ENCODE results near the gene DUOXA1.

DUOXA1 gene

DNA sequence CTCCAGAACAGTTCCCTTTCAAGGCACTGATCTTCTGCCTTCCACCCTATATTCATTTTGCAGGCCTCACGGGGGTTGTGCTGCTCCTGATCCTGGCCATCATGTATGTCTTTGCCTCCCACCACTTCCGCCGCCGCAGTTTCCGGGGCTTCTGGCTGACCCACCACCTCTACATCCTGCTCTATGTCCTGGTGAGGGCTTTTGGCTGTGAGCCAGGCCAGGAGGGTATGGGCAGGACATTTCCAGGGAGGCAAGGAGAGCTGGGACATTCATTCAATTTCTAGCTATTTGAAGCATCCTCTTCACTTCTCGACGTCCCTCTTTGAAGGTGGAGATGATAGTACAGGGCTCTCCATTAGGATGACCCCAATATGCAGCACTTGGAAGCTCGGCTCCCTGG, 26.1 kb upstream of the DUOXA1 start (continued):
- TF ChIP-seq, protein P1, sequence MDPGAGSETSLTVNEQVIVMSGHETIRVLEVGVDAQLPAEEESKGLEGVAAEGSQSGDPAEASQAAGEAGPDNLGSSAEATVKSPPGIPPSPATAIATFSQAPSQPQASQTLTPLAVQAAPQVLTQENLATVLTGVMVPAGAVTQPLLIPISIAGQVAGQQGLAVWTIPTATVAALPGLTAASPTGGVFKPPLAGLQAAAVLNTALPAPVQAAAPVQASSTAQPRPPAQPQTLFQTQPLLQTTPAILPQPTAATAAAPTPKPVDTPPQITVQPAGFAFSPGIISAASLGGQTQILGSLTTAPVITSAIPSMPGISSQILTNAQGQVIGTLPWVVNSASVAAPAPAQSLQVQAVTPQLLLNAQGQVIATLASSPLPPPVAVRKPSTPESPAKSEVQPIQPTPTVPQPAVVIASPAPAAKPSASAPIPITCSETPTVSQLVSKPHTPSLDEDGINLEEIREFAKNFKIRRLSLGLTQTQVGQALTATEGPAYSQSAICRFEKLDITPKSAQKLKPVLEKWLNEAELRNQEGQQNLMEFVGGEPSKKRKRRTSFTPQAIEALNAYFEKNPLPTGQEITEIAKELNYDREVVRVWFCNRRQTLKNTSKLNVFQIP (CRISPR knock-in tag; IDR thresholded peaks at IDR 0.05; ENCODE audit: borderline replicate concordance, low read depth) = no peak
- no peak for TF ChIP-seq SNAI2 (CRISPR knock-in tag; IDR thresholded peaks at IDR 0.05)
- no peak for TF ChIP-seq TCF4 (CRISPR knock-in tag; IDR thresholded peaks at IDR 0.05; ENCODE audit: borderline replicate concordance)
- no peak for TF ChIP-seq PPARA (CRISPR knock-in tag; IDR thresholded peaks at IDR 0.05; ENCODE audit: borderline replicate concordance)
- no peak for TF ChIP-seq CSRNP3 (CRISPR knock-in tag; IDR thresholded peaks at IDR 0.05)

DNA sequence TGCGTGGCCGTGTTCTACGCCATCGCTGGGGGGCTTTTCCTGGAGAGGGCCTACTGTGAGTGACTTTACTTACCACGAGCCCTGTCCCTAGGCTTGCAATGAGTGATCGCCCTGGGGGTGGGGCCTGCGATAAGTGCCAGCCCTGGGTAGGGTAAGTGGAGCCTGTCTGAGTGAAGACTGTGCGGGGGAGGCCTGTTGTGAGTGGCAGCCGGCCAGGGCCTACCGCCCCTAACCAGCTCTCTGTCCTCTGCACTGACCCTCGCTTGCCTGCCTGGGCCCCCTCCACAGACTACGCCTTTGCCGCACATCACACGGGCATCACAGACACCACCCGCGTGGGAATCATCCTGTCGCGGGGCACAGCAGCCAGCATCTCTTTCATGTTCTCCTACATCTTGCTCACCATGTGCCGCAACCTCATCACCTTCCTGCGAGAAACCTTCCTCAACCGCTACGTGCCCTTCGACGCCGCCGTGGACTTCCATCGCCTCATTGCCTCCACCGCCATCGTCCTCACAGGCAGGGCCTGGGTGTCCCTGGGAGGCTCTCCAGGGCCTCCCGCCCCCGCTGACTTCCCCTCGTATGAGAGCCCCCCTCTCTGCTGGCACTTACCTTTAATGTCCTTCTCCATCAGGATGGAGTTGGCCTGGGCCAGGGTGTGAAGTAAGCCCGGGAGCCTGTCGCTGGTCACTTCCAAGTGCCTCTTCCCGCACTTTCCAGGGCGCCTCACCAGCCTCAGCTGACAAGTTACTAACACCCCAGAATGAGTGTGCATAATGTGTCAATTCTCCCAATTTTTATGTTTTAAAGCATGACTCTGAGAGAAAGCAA, 22.5 kb upstream of the DUOXA1 start:
- ATAC-seq = no peak
- TF ChIP-seq RARB (CRISPR knock-in tag; IDR thresholded peaks at IDR 0.05) = no peak
- no peak for TF ChIP-seq CSDC2 (CRISPR knock-in tag; IDR thresholded peaks at IDR 0.05)
- no peak for TF ChIP-seq ZC3H10 (CRISPR knock-in tag; IDR thresholded peaks at IDR 0.05)
- no peak for TF ChIP-seq TOX (CRISPR knock-in tag; IDR thresholded peaks at IDR 0.05; ENCODE audit: borderline replicate concordance)
- TF ChIP-seq ISL1 (CRISPR knock-in tag; IDR thresholded peaks at IDR 0.05) = no peak
- TF ChIP-seq ZFP3 (CRISPR knock-in tag; IDR thresholded peaks at IDR 0.05) = no peak
- TF ChIP-seq TCF4 (CRISPR knock-in tag; IDR thresholded peaks at IDR 0.05; ENCODE audit: borderline replicate concordance) = no peak
- no peak for TF ChIP-seq ARNTL (CRISPR knock-in tag; IDR thresholded peaks at IDR 0.05; ENCODE audit: borderline replicate concordance, low read depth)
- no peak for TF ChIP-seq GLIS3 (CRISPR knock-in tag; IDR thresholded peaks at IDR 0.05)
- TF ChIP-seq ZNF70 (CRISPR knock-in tag; IDR thresholded peaks at IDR 0.05) = no peak
- TF ChIP-seq, protein P1 (CRISPR knock-in tag; IDR thresholded peaks at IDR 0.05; ENCODE audit: borderline replicate concordance, low read depth) = no peak
- TF ChIP-seq OSR1 (CRISPR knock-in tag; IDR thresholded peaks at IDR 0.05) = no peak
- TF ChIP-seq CSRNP3 (CRISPR knock-in tag; IDR thresholded peaks at IDR 0.05) = no peak
- TF ChIP-seq BACH2 (CRISPR knock-in tag; IDR thresholded peaks at IDR 0.05; ENCODE audit: borderline replicate concordance) = no peak
- no peak for TF ChIP-seq ZNF565 (CRISPR knock-in tag; conservative IDR thresholded peaks at IDR 0.05; ENCODE audit: low read depth)
- TF ChIP-seq ESRRG (CRISPR knock-in tag; IDR thresholded peaks at IDR 0.05) = no peak

GRCh38 chr15:45150997-45151396, 21.3 kb upstream of the DUOXA1 start:
- TF ChIP-seq ZNF565 (CRISPR knock-in tag; conservative IDR thresholded peaks at IDR 0.05; ENCODE audit: low read depth) (no peak), ARNTL (CRISPR knock-in tag; IDR thresholded peaks at IDR 0.05; ENCODE audit: borderline replicate concordance, low read depth) (no peak), OSR1 (CRISPR knock-in tag; IDR thresholded peaks at IDR 0.05) (no peak), BACH2 (CRISPR knock-in tag; IDR thresholded peaks at IDR 0.05; ENCODE audit: borderline replicate concordance) (no peak), CSRNP3 (CRISPR knock-in tag; IDR thresholded peaks at IDR 0.05) (no peak), ISL1 (CRISPR knock-in tag; IDR thresholded peaks at IDR 0.05) (no peak), CSDC2 (CRISPR knock-in tag; IDR thresholded peaks at IDR 0.05) (no peak), GLIS3 (CRISPR knock-in tag; IDR thresholded peaks at IDR 0.05) (no peak), CREB5 (CRISPR knock-in tag; IDR thresholded peaks at IDR 0.05; ENCODE audit: low read depth) (no peak), PPARA (CRISPR knock-in tag; IDR thresholded peaks at IDR 0.05; ENCODE audit: borderline replicate concordance) (no peak), TCF4 (CRISPR knock-in tag; IDR thresholded peaks at IDR 0.05; ENCODE audit: borderline replicate concordance) (no peak)
- no peak for ATAC-seq

Data from SK-N-SH treated with all-trans-retinoic acid at 6 μM for 48 hours (cell line).